Measurements from ENCODE around the gene TTC7B.

DNA sequence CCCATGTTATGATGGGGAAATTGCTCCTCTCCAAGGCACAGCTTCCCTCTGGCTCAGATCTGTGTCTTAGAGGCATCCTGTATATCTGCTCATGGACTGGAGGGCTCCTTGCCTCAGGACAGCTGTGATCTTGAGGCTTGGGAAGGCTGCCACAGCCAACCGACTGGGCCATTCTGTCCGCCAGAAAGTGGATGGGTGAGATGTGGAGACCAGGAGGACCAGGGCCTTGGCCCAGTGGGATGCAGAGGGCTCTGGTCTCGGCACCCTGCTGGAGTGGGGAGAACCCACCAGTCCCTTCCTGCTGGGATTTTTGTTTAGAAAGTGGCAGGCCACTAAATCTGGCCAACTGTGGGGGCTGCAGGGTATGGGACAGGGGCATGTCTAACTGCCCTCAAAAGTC, 270.8 kb downstream of the TTC7B start:
- TF ChIP-seq CREB1 (IDR thresholded peaks at IDR 0.05) (no peak), POLR2AphosphoS5 (IDR thresholded peaks at IDR 0.05; ENCODE audit: low read depth, low read length) (no peak), NANOG (IDR thresholded peaks at IDR 0.05; ENCODE audit: insufficient read depth, low read depth, low read length, poor library complexity, severe bottlenecking) (no peak), SUZ12 (IDR thresholded peaks at IDR 0.05; ENCODE audit: low read length) (no peak), CTCF (IDR thresholded peaks at IDR 0.05; ENCODE audit: control extremely low read depth in 1 of 3, insufficient read depth in 1 of 3, low read depth in 1 of 3, low read length in 3 of 3) (no peak), JUND (IDR thresholded peaks at IDR 0.05; ENCODE audit: low read length) (no peak), SRF (IDR thresholded peaks at IDR 0.05; ENCODE audit: low read depth, low read length) (no peak), POLR2A (IDR thresholded peaks at IDR 0.05; ENCODE audit: control extremely low read depth in 1 of 2, low read depth in 2 of 2, low read length in 2 of 2) (no peak), TAF1 (IDR thresholded peaks at IDR 0.05; ENCODE audit: low read depth, low read length) (no peak), YY1 (IDR thresholded peaks at IDR 0.05; ENCODE audit: low read depth, low read length) (no peak), EZH2 (IDR thresholded peaks at IDR 0.05; ENCODE audit: low read depth, low read length, severe bottlenecking) (no peak)
